CD4-positive, alpha-beta T cell (primary cell): ENCODE data around the gene P3H1. TPM values are rescaled to one million over a fixed set of nuclear protein-coding genes. Genes with fewer than 3 reads are reported as not detected.

Experiments used
- ATAC-seq: fragments of 200-7000 bp; cut with Tn5 transposase; one replicate; pipeline ENCODE4 v1.10.0; 2022; ENCODE audit warnings: mild to moderate bottlenecking; ENCODE audit not compliant: poor library complexity
- CTCF ChIA-PET: fragments of 350-600 bp; sonication (Branson Sonifier 250); formaldehyde crosslinking; loops from one replicate; lab custom pipeline; 2021; ENCODE audit warnings: antibody characterized with exemption, inconsistent platforms; lab: Charles Lee
- POLR2A ChIA-PET: fragments of 350-600 bp; sonication (Branson Sonifier 250); formaldehyde crosslinking; loops from one replicate; lab custom pipeline; 2021; ENCODE audit warnings: antibody characterized with exemption, inconsistent platforms; lab: Charles Lee
- DNase-seq, 14 experiments: peaks; one replicate each; pipeline ENCODE4 v3.0.0-alpha.2; 2013 to 2020; ENCODE audit warnings: mixed read lengths in 2 of 14
- H3K27ac ChIP-seq, 2 donors: one replicate each; pipeline versions ENCODE4 v1.5.1 to v1.7.0; 2013; ENCODE audit warnings: low read length in 2 of 2, low read depth in 1 of 2, mild to moderate bottlenecking in 1 of 2
- H3K27me3 ChIP-seq, 2 experiments: 1 replicate in 1 of 2; 2 replicates in 1 of 2; pipeline versions ENCODE4 v1.6.1 to v1.7.0; 2013; ENCODE audit warnings: low read length in 2 of 2, control low read depth in 1 of 2, mild to moderate bottlenecking in 1 of 2, moderate library complexity in 1 of 2; ENCODE audit not compliant: insufficient read depth in 2 of 2, control insufficient read depth in 1 of 2
- H3K36me3 ChIP-seq: one replicate; pipeline ENCODE4 v1.6.1; 2013; ENCODE audit warnings: low read length, control low read depth; ENCODE audit not compliant: insufficient read depth
- H3K4me1 ChIP-seq: one replicate; pipeline ENCODE4 v1.6.1; 2013; ENCODE audit warnings: low read length, control low read depth; ENCODE audit not compliant: insufficient read depth
- H3K4me3 ChIP-seq: one replicate; pipeline ENCODE4 v1.5.1; 2013; ENCODE audit warnings: mild to moderate bottlenecking, low read length, moderate library complexity
- H3K9me3 ChIP-seq, 2 experiments: 1 replicate in 1 of 2; 2 replicates in 1 of 2; pipeline versions ENCODE4 v1.6.1 to v1.7.0; 2013; ENCODE audit warnings: low read length in 2 of 2, mild to moderate bottlenecking in 2 of 2, control low read depth in 1 of 2, moderate library complexity in 1 of 2; ENCODE audit not compliant: control insufficient read depth in 1 of 2, insufficient read depth in 1 of 2
- H3K27ac Mint-ChIP-seq: one replicate; pipeline ENCODE4 v1.8.0; 2020; ENCODE audit warnings: mixed read lengths
- H3K27me3 Mint-ChIP-seq: one replicate; pipeline ENCODE4 v1.8.0; 2021; ENCODE audit warnings: mixed read lengths
- H3K36me3 Mint-ChIP-seq: one replicate; pipeline ENCODE4 v1.8.0; 2021; ENCODE audit warnings: low read depth, mixed read lengths
- H3K4me1 Mint-ChIP-seq: one replicate; pipeline ENCODE4 v1.8.0; 2021; ENCODE audit warnings: low read depth, mixed read lengths
- H3K4me3 Mint-ChIP-seq: one replicate; pipeline ENCODE4 v1.8.0; 2020; ENCODE audit warnings: mild to moderate bottlenecking, mixed read lengths
- H3K9me3 Mint-ChIP-seq: one replicate; pipeline ENCODE4 v1.8.0; 2020; ENCODE audit warnings: mixed read lengths
- CTCF ChIP-seq: fragments of 200-600 bp; IDR thresholded peaks from one replicate; pipeline ENCODE4 v1.8.0; 2022; ENCODE audit warnings: antibody characterized with exemption, mild to moderate bottlenecking
- intact Hi-C, 2 experiments: fragments of 100-400 bp; cut with DNase I in 1 of 2; cut with micrococcal nuclease in 1 of 2; formaldehyde crosslinking; loops; one replicate each; pipeline versions ENCODE4 v1.15.1 to v1.9.0; 2023 to 2025; cut with DNase I, micrococcal nuclease
- total RNA-seq, 174 experiments: library from RNA in 2 of 174; stranded (reverse) in 2 of 174; gene quantifications; one replicate each; pipeline ENCODE4 v1.2.3 and lab custom pipeline; 2021 to 2026

The P3H1 gene
- total RNA-seq, 2 experiments from 2014 or later, result 17.6 to 20.9 TPM

GRCh38 chr1:42738678-42739226, 28.1 kb downstream of the P3H1 start:
- Histone ChIP-seq H3K4me1 (peaks cover 7% of the 10 kb centered on the region), H3K36me3 (no peaks in the 10 kb centered on the region), H3K27me3 (no peaks in the 10 kb centered on the region), H3K9me3 (no peaks in the 10 kb centered on the region), H3K4me3 (no peak overlapping the region), H3K27ac (no peak overlapping the region)
- ATAC-seq (no peak), DNase-seq (no peak)
- Mint-ChIP-seq H3K4me1 (peaks cover 9% of the 10 kb centered on the region), H3K36me3 (no peaks in the 10 kb centered on the region), H3K9me3 (no peaks in the 10 kb centered on the region), H3K4me3 (no peak overlapping the region), H3K27ac (no peak overlapping the region), H3K27me3 (no peaks in the 10 kb centered on the region)
- POLR2A ChIA-PET, result no interaction called here
- CTCF ChIA-PET, result no interaction called here
- intact Hi-C loops, result no loop called here
- TF ChIP-seq CTCF, result no peak

- intact Hi-C loops, result no loop called here
- Mint-ChIP-seq H3K9me3 (no peaks in the 10 kb centered on the region), H3K36me3 (no peaks in the 10 kb centered on the region), H3K4me1 (peaks cover 9% of the 10 kb centered on the region), H3K27me3 (no peaks in the 10 kb centered on the region), H3K27ac (no peak overlapping the region), H3K4me3 (no peak overlapping the region)
- ATAC-seq (no peak), DNase-seq (no peak)
- H3K9me3 ChIP-seq, result no peaks in the 10 kb centered on the region
- no peaks in the 10 kb centered on the region for H3K36me3 ChIP-seq
- ChIA-PET POLR2A (no interaction called here), CTCF (no interaction called here)
- TF ChIP-seq CTCF, result no peak
- peaks cover 7% of the 10 kb centered on the region for H3K4me1 ChIP-seq
- no peak overlapping the region for H3K4me3 ChIP-seq
- H3K27me3 ChIP-seq, result no peaks in the 10 kb centered on the region
- no peak overlapping the region for H3K27ac ChIP-seq
These were observed 28.7 kb downstream of the P3H1 start for GRCh38 chr1:42737986-42738677.

GRCh38 chr1:42737257-42737656, 29.6 kb downstream of the P3H1 start:
- Histone ChIP-seq H3K9me3 (no peaks in the 10 kb centered on the region), H3K4me3 (no peak overlapping the region), H3K27ac (no peak overlapping the region), H3K27me3 (no peaks in the 10 kb centered on the region), H3K36me3 (no peaks in the 10 kb centered on the region), H3K4me1 (peaks cover 7% of the 10 kb centered on the region)
- H3K27me3 Mint-ChIP-seq, result no peaks in the 10 kb centered on the region
- H3K27ac Mint-ChIP-seq, result no peak overlapping the region
- no peak for TF ChIP-seq CTCF
- peak in 2 of 14 experiments; percentile 10 to 39 for DNase-seq
- no peak for ATAC-seq
- intact Hi-C loops, result no loop called here
- POLR2A ChIA-PET, result no interaction called here
- H3K9me3 Mint-ChIP-seq, result no peaks in the 10 kb centered on the region
- H3K36me3 Mint-ChIP-seq, result no peaks in the 10 kb centered on the region
- CTCF ChIA-PET, result no interaction called here
- H3K4me1 Mint-ChIP-seq, result peaks cover 9% of the 10 kb centered on the region
- H3K4me3 Mint-ChIP-seq, result no peak overlapping the region
